ENCODE data around the gene DCDC2B.
"Not testable (repeated sequence)": the region's sequence is repeated elsewhere in the genome, so short reads cannot be mapped to it uniquely, and the experiment has no call there.

Gene DCDC2B

DNA sequence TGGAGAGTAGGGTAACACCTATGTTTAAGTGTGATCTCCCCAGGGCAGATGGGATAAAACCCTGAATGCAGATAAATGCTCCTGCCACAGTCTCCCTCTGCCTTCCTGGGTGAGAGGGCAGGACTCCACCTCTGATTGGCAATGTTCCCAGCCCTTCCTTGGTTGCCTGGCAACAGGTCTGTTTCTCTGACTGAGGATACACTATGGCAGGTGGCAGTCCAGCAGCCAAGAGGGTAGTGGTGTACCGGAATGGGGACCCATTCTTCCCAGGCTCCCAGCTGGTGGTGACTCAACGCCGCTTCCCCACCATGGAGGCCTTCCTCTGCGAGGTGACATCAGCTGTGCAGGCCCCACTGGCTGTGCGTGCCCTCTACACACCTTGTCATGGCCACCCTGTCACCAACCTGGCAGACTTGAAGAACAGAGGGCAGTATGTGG is at the start of gene DCDC2B:
Gene DCDC2B, plus strand, starts transcription at position 199 of the 438 bp plus-strand sequence. Its CDS starts 5 bp downstream, at position 204.
- peak; percentile 65 for DNase-seq

DNA sequence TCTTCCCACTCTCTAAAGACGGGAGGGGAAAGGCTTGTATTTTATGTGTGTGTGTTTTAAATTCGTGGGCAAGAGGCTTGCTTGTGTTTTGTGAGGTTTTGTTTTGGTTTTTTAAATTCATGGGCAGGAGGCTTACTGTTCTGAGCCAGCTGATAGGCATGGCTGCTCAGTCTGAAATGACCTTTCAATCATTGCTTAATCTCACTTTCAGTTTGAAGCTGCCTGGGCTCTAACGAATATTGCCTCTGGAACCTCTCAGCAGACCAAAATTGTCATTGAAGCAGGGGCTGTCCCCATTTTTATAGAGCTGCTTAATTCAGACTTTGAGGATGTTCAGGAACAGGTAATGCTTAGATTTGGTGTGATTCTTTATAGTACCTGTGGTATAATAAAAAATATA is 49.7 kb upstream of the DCDC2B start:
- no peak for DNase-seq

- DNase-seq = no peak
Measured at GRCh38 chr1:32163405-32163804, 45.5 kb upstream of the DCDC2B start.

GRCh38 chr1:32165633-32166032 is 43.3 kb upstream of the DCDC2B start:
- DNase-seq = not testable (repeated sequence)

GRCh38 chr1:32170991-32171390 is 37.9 kb upstream of the DCDC2B start:
- no peak for DNase-seq

DNA sequence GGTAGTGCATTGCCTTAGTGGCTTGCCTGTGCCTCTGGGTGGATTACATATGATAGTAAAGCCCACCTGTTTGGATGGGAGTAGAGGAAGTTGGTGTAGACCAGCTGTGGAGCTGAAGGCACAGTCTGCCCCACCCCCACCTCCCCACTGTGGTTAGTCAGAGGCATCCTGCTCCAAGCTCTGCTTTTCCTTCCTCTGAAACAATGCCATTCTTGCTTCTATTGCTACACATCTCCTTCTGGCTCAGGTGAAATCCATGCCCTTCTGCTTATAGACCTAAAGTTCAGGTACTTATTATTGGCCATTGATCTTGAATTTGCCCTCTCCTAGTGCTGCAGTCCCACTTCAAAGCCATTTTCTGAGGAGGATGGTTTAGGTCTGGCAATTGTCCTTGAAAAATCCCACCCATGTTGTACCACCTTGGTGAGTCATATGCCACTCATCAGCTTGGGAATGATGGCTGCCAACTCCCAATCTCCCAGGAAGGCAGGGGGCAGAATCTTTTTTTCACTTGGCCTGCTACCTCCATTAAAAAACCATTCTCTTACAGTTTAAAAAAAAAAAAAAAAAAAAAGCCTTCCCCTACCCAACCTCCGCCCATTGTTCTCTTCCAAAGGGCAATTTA is 36.2 kb upstream of the DCDC2B start:
- DNase-seq = peak; percentile 34

DNA sequence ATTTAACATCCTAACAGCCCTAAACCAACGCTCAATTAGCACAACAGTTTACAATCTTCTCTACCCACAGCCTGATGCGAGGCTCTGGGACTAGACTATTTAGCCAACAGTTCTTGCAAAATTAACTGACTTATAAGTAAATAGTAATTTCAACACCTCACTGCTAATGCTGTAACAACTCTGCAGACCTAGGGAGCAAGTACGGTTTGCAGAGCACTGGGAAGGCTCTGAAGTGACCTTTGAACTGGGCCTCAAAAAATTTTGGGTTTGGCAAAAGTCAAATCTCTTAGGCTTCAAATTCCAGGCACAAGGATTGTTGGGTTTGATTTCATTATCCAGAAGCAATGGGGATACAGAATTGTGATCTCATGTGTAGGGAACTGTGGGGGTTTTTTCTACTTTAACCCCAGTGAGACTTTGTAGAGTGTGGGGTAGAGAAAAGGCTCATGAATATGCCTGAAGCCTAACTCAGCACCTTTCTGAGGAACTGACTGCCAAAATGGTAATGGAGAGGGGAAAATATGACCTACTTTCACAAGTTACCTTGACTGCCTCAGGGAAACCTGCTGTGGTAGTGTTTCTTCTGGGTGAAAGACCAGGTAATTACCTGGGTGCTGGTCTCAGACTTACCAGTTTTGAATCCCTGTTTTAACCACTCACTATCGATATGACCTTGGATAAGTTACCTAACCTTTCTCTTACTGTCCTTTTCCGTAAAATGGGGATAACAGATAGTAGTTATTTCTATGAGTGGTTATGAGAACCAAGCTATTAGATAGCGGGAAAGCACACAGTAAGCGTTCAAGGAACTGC is 30.3 kb upstream of the DCDC2B start:
- DNase-seq = no peak

DNA sequence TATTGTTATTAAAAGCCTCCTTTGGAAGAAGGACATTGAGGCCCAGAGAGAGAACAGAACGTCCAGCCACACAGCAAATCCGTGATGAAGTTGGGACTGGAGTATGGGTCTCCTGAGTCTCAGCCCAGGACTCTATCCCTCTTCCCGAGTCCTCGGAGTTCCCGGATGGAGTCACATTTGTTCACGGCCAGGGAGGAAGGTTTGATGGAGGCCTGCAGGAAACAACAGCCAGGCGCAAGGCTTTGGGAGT is 29.8 kb upstream of the DCDC2B start:
- DNase-seq = no peak

DNA sequence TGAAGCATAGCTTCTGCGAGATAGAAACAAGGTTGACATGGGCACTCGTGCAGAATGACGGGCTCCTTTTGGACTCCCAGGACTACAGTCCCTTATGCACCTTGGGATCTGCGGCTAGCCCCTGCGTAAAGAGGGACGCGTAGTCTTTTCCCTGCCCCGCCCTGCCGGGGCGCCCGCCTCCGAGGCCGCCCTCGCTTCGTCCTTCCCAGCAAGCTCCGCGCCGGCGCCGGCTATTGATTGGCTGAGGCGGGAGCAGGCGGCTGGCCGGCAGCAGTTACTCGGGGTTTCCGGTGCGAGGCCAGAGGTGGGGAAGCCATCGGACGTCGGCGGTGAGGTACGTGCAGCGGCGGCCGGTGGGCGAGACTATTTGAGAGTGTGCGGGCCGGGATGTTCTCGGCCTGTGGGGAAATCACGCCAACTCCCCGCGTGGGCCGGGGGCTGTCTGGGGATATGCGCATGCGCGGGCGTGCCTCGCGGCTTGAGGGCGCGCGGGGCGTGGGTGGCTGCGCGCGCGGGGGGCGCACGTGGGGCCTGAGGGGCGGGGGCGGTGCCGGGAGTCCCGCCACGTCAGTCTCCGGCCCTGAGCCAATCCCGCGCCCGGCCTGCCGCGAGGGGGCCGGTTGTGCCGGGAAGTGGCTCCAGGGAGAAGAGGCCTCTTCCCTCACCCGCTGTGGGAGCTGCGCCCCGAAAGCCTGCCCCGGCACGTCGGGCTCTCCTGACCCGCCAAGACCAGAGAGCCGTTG is 29.3 kb upstream of the DCDC2B start, which contains the start of gene TXLNA:
Gene TXLNA, plus strand, starts transcription at position 233 of the 743 bp plus-strand sequence. CDS start 671 bp downstream, outside the sequence.
- DNase-seq = peak; percentile 94

GRCh38 chr1:32180186-32181060 is 28.5 kb upstream of the DCDC2B start:
- peak; percentile 43 for DNase-seq

DNA sequence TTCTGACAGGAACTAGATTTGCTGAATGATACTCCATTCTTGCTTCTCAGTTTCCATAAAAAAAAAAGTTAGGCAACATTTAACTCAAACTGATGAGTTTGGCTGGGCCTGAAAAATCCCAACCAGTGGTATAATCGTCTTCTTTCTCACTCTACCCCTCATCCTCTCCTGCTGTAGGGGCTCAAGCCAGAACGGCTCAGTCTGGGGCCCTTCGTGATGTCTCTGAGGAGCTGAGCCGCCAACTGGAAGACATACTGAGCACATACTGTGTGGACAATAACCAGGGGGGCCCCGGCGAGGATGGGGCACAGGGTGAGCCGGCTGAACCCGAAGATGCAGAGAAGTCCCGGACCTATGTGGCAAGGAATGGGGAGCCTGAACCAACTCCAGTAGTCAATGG is 27.8 kb upstream of the DCDC2B start:
- DNase-seq = no peak

DNA sequence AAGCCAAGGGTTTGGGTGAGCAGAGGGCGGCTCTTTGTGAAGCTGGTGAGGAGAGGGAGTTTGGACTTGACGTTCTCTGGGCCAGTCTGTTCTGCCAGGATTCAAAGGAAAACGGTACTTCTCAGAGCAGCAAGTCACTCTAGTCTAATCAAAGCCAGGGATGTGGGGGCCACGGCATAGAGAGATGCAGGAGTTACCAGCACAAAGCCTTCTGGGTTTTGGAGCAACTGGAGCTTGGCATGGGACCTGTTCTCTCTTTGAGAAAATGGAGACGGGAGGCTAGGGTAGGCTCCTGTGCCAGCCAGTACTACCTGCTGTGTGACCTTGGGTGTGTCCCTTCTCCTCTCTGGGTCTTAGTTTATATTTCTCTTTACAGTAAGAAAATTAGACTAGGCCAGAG is 27.3 kb upstream of the DCDC2B start:
- DNase-seq = no peak

GRCh38 chr1:32182060-32182459 is 26.8 kb upstream of the DCDC2B start:
- DNase-seq = no peak

DNA sequence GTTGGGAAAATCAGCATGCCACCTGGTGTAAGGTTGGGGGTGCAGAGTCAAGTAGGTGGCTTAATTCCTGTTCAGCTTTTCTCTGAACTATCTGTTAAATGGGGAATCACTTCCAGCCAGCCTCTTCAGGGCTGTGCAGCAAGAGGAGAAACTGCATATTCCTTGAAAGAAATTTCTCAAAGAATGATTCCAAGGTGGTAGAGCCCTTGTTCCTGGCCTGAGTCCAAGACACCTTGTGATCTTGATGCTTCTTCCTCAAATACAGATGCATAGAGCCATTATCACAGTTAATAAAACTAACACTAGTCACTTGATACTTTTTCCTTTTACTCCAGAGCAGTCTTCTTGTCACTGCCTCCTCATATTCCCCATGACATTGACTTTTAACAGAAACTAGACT is 24.2 kb upstream of the DCDC2B start:
- no peak for DNase-seq

DNA sequence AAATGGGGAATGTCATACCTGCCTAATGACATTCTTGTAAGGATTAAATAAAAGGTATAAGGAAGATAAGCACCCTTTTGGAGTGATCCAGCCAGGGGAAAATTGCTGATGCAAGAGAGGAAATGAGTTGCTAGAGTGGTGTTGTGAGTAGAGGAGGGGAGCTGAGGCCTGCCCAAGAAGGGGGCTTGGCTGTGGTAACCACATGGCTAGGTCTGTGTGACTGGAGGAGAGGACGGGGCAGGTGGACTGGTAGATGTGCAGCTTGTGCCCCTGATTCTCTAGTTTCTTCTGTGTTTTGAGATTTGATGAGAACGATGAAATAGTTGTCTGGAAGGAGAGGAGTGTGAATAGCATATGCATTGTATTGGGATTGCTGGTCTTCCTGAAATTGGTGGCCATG is 22.8 kb upstream of the DCDC2B start:
- no peak for DNase-seq

DNA sequence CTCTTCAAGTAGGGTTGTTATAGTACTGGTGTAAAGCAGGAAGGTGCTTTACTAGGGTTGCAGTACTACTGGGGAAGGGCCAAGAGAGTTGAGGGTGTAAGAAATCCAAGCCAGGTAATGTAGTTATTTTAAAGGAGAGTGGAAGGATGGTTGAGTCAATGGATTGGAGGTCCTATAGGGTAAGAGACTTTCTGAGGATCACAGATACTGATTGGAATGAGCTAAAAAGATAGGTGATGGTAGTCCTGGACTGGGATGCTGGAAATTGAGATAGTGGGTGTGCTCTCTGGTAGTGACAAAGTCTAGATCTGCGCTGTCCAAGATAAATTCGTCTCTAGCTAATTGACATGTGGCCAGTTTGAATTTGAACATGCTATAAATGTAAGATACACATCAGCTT is 22.4 kb upstream of the DCDC2B start:
- no peak for DNase-seq

DNA sequence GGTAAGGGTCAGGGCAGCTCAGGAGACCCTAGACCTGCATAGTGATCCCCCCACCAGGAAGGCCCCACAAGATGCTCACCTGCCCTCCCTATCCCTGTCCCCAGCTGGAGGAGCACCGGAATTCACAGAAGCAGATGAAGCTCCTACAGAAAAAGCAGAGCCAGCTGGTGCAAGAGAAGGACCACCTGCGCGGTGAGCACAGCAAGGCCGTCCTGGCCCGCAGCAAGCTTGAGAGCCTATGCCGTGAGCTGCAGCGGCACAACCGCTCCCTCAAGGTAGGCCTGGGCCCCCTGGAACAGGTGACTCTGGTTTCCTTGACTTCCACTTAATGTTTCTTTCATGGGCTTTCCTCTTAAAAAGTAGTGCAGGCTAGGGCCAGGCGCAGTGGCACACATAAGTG is 21.0 kb upstream of the DCDC2B start:
- no peak for DNase-seq

- no peak for DNase-seq
Measured at GRCh38 chr1:32192220-32192948, 16.5 kb upstream of the DCDC2B start.

- DNase-seq = no peak
Measured at GRCh38 chr1:32194984-32195383, 13.9 kb upstream of the DCDC2B start.

GRCh38 chr1:32195531-32195930 is 13.4 kb upstream of the DCDC2B start:
- no peak for DNase-seq

GRCh38 chr1:32195972-32196823 is 12.7 kb upstream of the DCDC2B start:
- DNase-seq = no peak
